HepG2 (cell line): ENCODE results near the gene NBEA. TPM values are rescaled to one million over a fixed set of nuclear protein-coding genes. Genes with fewer than 3 reads are reported as not detected.

Source experiments
- ATF1 ChIP-seq: IDR thresholded peaks from 2 replicates; pipeline ENCODE4 v1.6.1; 2016; ENCODE audit warnings: mild to moderate bottlenecking, control low read depth
- ISL2 ChIP-seq: sonication (generic); formaldehyde crosslinking; IDR thresholded peaks from 2 replicates; pipeline ENCODE4 v1.5.0; 2020; ENCODE audit warnings: missing genetic modification reagents
- NR2F6 ChIP-seq, 2 experiments: IDR thresholded peaks; 2 replicates each; pipeline ENCODE4 v1.6.1; 2016; ENCODE audit warnings: antibody characterized with exemption in 1 of 2, mild to moderate bottlenecking in 1 of 2
- SNAPC2 ChIP-seq: sonication (generic); formaldehyde crosslinking; IDR thresholded peaks from 2 replicates; pipeline ENCODE4 v1.8.1; 2022; ENCODE audit warnings: mild to moderate bottlenecking, missing genetic modification reagents
- SP4 ChIP-seq: sonication (generic); formaldehyde crosslinking; IDR thresholded peaks from 2 replicates; pipeline ENCODE4 v1.8.1; 2023; ENCODE audit warnings: mild to moderate bottlenecking, missing genetic modification reagents
- ZNF24 ChIP-seq: fragments of 450-650 bp; IDR thresholded peaks from 2 replicates; pipeline ENCODE4 v1.6.1; 2017; ENCODE audit warnings: antibody characterized with exemption, mild to moderate bottlenecking
- ZNF605 ChIP-seq: sonication (generic); formaldehyde crosslinking; IDR thresholded peaks from 2 replicates; pipeline ENCODE4 v1.8.0; 2022; ENCODE audit warnings: mild to moderate bottlenecking, missing genetic modification reagents
- polyA plus RNA-seq, 8 experiments: library from polyadenylated mRNA; depleted of rRNA in 3 of 8; stranded (reverse) in 7 of 8; unstranded in 1 of 8; fragments of >200 nt; fragmentation: Illumina TruSeq in 4 of 8; extraction: Trizol in 4 of 8; gene quantifications; 2 replicates each; pipeline versions ENCODE4 v1.2.1 to v1.2.3, GENCODE V29; 2011 to 2016; ENCODE audit warnings: low read depth in 4 of 8, missing spikeins in 1 of 8, mixed read lengths in 1 of 8; ENCODE audit not compliant: insufficient read depth in 1 of 8
- total RNA-seq, 5 experiments: library from RNA; depleted of rRNA; stranded (reverse); fragments of >200 nt; fragmentation: Illumina TruSeq; extraction: Trizol; gene quantifications; 2 replicates each; pipeline ENCODE4 v1.2.3, GENCODE V29; 2016; ENCODE audit warnings: low read depth in 1 of 5
- TF ChIP-seq, protein P1 (sequence below): IDR thresholded peaks from 2 replicates; pipeline ENCODE4 v1.6.1; 2018; ENCODE audit warnings: missing genetic modification reagents
- TF ChIP-seq, protein P2 (sequence below): sonication (generic); formaldehyde crosslinking; IDR thresholded peaks from 2 replicates; pipeline ENCODE4 v1.8.0; 2022; ENCODE audit warnings: missing genetic modification reagents, mild to moderate bottlenecking, moderate library complexity, borderline replicate concordance
- TF ChIP-seq, protein P3 (sequence below): sonication (generic); formaldehyde crosslinking; IDR thresholded peaks from 2 replicates; pipeline ENCODE4 v1.5.0; 2020; ENCODE audit warnings: missing genetic modification reagents
- TF ChIP-seq, protein P4 (sequence below): sonication (generic); formaldehyde crosslinking; conservative IDR thresholded peaks from 2 replicates; pipeline ENCODE4 v1.4.0; 2020; ENCODE audit warnings: missing genetic modification reagents
- TF ChIP-seq, protein P5 (sequence below): IDR thresholded peaks from 2 replicates; pipeline ENCODE4 v1.6.1; 2016; ENCODE audit warnings: mild to moderate bottlenecking
- TF ChIP-seq, protein P6 (sequence below): IDR thresholded peaks from 2 replicates; pipeline ENCODE4 v1.6.1; 2016; ENCODE audit warnings: low read depth
- TF ChIP-seq, protein P7 (sequence below): IDR thresholded peaks from 2 replicates; pipeline ENCODE4 v1.6.1; 2016; ENCODE audit warnings: low read depth, control low read depth
- TF ChIP-seq, protein P8 (sequence below): sonication (generic); formaldehyde crosslinking; IDR thresholded peaks from 2 replicates; pipeline ENCODE4 v1.4.0; 2020; ENCODE audit warnings: missing genetic modification reagents

Gene NBEA
- total and polyA plus RNA-seq, 2 of the 13 experiments (the other 11 are each of a cell fraction or from before 2014, with no cell fraction given), result 2.7 to 2.8 TPM

DNA sequence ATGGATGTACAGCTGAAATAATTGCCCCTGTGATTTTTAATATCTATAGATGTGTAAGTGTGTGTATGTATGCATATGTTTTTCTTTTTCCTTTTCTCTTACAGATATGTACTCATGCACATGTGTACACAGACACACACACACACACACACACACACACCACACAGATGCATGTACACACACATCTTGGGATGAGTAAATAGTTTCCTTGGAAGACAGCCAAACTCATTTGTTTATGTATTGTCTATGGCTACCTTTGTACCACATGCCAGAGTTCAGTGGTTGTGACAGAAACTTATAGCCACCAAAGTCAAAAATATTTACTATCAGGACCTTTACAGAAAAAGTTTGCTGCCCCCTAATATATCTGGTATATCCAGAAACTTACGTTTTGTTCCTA is 341.8 kb downstream of the NBEA start (continued):
- TF ChIP-seq, protein P1, sequence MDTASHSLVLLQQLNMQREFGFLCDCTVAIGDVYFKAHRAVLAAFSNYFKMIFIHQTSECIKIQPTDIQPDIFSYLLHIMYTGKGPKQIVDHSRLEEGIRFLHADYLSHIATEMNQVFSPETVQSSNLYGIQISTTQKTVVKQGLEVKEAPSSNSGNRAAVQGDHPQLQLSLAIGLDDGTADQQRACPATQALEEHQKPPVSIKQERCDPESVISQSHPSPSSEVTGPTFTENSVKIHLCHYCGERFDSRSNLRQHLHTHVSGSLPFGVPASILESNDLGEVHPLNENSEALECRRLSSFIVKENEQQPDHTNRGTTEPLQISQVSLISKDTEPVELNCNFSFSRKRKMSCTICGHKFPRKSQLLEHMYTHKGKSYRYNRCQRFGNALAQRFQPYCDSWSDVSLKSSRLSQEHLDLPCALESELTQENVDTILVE (CRISPR knock-in tag), result no peak
- TF ChIP-seq ATF1 (peak; percentile 28; the same call in 1 of the 2 replicates), ISL2 (peak; percentile 32; the same call in 1 of the 2 replicates), ZNF24 (0 out of 2 replicates have a peak, but pooled peaks have one; percentile 61), ZNF605 (no peak), NR2F6 (IDR thresholded peaks at IDR 0.05) (peak; percentile 18; the same call in 1 of the 2 replicates), NR2F6 (CRISPR knock-in tag; IDR thresholded peaks at IDR 0.05) (peak; percentile 11; the same call in 1 of the 2 replicates), SNAPC2 (CRISPR knock-in tag) (no peak), SP4 (no peak)
- TF ChIP-seq, protein P2, sequence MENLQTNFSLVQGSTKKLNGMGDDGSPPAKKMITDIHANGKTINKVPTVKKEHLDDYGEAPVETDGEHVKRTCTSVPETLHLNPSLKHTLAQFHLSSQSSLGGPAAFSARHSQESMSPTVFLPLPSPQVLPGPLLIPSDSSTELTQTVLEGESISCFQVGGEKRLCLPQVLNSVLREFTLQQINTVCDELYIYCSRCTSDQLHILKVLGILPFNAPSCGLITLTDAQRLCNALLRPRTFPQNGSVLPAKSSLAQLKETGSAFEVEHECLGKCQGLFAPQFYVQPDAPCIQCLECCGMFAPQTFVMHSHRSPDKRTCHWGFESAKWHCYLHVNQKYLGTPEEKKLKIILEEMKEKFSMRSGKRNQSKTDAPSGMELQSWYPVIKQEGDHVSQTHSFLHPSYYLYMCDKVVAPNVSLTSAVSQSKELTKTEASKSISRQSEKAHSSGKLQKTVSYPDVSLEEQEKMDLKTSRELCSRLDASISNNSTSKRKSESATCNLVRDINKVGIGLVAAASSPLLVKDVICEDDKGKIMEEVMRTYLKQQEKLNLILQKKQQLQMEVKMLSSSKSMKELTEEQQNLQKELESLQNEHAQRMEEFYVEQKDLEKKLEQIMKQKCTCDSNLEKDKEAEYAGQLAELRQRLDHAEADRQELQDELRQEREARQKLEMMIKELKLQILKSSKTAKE (CRISPR knock-in tag), result no peak
- TF ChIP-seq, protein P3, sequence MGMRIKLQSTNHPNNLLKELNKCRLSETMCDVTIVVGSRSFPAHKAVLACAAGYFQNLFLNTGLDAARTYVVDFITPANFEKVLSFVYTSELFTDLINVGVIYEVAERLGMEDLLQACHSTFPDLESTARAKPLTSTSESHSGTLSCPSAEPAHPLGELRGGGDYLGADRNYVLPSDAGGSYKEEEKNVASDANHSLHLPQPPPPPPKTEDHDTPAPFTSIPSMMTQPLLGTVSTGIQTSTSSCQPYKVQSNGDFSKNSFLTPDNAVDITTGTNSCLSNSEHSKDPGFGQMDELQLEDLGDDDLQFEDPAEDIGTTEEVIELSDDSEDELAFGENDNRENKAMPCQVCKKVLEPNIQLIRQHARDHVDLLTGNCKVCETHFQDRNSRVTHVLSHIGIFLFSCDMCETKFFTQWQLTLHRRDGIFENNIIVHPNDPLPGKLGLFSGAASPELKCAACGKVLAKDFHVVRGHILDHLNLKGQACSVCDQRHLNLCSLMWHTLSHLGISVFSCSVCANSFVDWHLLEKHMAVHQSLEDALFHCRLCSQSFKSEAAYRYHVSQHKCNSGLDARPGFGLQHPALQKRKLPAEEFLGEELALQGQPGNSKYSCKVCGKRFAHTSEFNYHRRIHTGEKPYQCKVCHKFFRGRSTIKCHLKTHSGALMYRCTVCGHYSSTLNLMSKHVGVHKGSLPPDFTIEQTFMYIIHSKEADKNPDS (CRISPR knock-in tag), result no peak
- TF ChIP-seq, protein P4, sequence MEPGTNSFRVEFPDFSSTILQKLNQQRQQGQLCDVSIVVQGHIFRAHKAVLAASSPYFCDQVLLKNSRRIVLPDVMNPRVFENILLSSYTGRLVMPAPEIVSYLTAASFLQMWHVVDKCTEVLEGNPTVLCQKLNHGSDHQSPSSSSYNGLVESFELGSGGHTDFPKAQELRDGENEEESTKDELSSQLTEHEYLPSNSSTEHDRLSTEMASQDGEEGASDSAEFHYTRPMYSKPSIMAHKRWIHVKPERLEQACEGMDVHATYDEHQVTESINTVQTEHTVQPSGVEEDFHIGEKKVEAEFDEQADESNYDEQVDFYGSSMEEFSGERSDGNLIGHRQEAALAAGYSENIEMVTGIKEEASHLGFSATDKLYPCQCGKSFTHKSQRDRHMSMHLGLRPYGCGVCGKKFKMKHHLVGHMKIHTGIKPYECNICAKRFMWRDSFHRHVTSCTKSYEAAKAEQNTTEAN (CRISPR knock-in tag), result 0 out of 2 replicates have a peak, but pooled peaks have one; percentile 36
- TF ChIP-seq, protein P5, sequence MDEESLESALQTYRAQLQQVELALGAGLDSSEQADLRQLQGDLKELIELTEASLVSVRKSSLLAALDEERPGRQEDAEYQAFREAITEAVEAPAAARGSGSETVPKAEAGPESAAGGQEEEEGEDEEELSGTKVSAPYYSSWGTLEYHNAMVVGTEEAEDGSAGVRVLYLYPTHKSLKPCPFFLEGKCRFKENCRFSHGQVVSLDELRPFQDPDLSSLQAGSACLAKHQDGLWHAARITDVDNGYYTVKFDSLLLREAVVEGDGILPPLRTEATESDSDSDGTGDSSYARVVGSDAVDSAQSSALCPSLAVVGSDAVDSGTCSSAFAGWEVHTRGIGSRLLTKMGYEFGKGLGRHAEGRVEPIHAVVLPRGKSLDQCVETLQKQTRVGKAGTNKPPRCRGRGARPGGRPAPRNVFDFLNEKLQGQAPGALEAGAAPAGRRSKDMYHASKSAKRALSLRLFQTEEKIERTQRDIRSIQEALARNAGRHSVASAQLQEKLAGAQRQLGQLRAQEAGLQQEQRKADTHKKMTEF, result 0 out of 2 replicates have a peak, but pooled peaks have one; percentile 43
- TF ChIP-seq, protein P6, sequence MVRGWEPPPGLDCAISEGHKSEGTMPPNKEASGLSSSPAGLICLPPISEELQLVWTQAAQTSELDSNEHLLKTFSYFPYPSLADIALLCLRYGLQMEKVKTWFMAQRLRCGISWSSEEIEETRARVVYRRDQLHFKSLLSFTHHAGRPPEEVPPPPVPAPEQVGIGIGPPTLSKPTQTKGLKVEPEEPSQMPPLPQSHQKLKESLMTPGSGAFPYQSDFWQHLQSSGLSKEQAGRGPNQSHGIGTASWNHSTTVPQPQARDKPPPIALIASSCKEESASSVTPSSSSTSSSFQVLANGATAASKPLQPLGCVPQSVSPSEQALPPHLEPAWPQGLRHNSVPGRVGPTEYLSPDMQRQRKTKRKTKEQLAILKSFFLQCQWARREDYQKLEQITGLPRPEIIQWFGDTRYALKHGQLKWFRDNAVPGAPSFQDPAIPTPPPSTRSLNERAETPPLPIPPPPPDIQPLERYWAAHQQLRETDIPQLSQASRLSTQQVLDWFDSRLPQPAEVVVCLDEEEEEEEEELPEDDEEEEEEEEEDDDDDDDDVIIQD, result peak; percentile 82
- TF ChIP-seq, protein P7, sequence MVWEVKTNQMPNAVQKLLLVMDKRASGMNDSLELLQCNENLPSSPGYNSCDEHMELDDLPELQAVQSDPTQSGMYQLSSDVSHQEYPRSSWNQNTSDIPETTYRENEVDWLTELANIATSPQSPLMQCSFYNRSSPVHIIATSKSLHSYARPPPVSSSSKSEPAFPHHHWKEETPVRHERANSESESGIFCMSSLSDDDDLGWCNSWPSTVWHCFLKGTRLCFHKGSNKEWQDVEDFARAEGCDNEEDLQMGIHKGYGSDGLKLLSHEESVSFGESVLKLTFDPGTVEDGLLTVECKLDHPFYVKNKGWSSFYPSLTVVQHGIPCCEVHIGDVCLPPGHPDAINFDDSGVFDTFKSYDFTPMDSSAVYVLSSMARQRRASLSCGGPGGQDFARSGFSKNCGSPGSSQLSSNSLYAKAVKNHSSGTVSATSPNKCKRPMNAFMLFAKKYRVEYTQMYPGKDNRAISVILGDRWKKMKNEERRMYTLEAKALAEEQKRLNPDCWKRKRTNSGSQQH (CRISPR knock-in tag), result 0 out of 2 replicates have a peak, but pooled peaks have one; percentile 47
- TF ChIP-seq, protein P8, sequence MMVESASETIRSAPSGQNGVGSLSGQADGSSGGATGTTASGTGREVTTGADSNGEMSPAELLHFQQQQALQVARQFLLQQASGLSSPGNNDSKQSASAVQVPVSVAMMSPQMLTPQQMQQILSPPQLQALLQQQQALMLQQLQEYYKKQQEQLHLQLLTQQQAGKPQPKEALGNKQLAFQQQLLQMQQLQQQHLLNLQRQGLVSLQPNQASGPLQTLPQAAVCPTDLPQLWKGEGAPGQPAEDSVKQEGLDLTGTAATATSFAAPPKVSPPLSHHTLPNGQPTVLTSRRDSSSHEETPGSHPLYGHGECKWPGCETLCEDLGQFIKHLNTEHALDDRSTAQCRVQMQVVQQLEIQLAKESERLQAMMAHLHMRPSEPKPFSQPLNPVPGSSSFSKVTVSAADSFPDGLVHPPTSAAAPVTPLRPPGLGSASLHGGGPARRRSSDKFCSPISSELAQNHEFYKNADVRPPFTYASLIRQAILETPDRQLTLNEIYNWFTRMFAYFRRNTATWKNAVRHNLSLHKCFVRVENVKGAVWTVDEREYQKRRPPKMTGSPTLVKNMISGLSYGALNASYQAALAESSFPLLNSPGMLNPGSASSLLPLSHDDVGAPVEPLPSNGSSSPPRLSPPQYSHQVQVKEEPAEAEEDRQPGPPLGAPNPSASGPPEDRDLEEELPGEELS (CRISPR knock-in tag), result peak; percentile 85
